ENCODE data around the gene ITGB1BP1.

ITGB1BP1 gene

DNA sequence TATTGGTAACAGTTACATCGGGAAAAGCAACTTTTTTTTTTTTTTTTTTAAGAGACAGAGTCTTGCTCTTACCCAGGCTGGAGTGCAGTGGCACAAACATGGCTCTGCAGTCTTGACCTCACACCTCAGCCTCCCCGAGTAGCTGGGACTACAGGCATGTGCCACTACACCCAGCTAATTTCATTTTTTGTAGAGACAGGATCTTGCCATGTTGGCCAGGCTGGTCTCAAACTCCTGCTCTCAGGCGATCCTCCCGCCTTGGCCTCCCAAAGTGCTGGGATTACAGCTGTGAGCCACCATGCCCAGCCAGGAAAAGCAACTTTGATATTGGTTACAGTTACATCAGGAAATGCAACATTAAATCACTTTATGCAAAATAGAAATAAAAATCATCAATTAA lies 4.6 kb downstream of the ITGB1BP1 start:
- 100% methylated on average over 4 of the region's 4 CpGs for WGBS (ENCODE audit: insufficient coverage)
- ChIA-PET POLR2A (no interaction called here), CTCF (no interaction called here)
- no peaks in the 10 kb centered on the region for H3K9me3 ChIP-seq (ENCODE audit: control extremely low read depth in 1 of 5, control insufficient read depth in 4 of 5, insufficient read depth in 2 of 5, low read depth in 1 of 5, low read length in 4 of 5)
- no peak overlapping the region for H3K4me3 ChIP-seq (ENCODE audit: control insufficient read depth in 1 of 7, extremely low read depth in 1 of 7, insufficient read depth in 4 of 7, low read depth in 2 of 7, low read length in 6 of 7)
- H3K36me3 ChIP-seq (ENCODE audit: control insufficient read depth in 4 of 4, insufficient read depth in 4 of 4, low read length in 3 of 4): peaks cover 2 to 38% (median 17%) of the 10 kb centered on the region in 4 experiments
- no peak for DNase-seq
- no peak overlapping the region for H3K27ac ChIP-seq (ENCODE audit: insufficient read depth in 1 of 2, low read depth in 1 of 2, low read length in 2 of 2, poor library complexity in 1 of 2, severe bottlenecking in 2 of 2)
- peaks cover 3 to 15% (median 11%) of the 10 kb centered on the region in 4 experiments for H3K4me1 ChIP-seq (ENCODE audit: control extremely low read depth in 1 of 4, control insufficient read depth in 4 of 4, insufficient read depth in 4 of 4, low read length in 3 of 4)
- no peaks in the 10 kb centered on the region for H3K27me3 ChIP-seq (replicated peaks in 2 of 5; ENCODE audit: control insufficient read depth in 4 of 5, insufficient read depth in 5 of 5, low read length in 4 of 5)

GRCh38 chr2:9417725-9418124 lies 5.6 kb downstream of the ITGB1BP1 start:
- Histone ChIP-seq H3K36me3 (ENCODE audit: control insufficient read depth in 4 of 4, insufficient read depth in 4 of 4, low read length in 3 of 4) (peaks cover 2 to 42% (median 18%) of the 10 kb centered on the region in 4 experiments), H3K4me3 (ENCODE audit: control insufficient read depth in 1 of 7, extremely low read depth in 1 of 7, insufficient read depth in 4 of 7, low read depth in 2 of 7, low read length in 6 of 7) (no peak overlapping the region), H3K9me3 (ENCODE audit: control extremely low read depth in 1 of 5, control insufficient read depth in 4 of 5, insufficient read depth in 2 of 5, low read depth in 1 of 5, low read length in 4 of 5) (no peaks in the 10 kb centered on the region), H3K27ac (ENCODE audit: insufficient read depth in 1 of 2, low read depth in 1 of 2, low read length in 2 of 2, poor library complexity in 1 of 2, severe bottlenecking in 2 of 2) (no peak overlapping the region), H3K27me3 (replicated peaks in 2 of 5; ENCODE audit: control insufficient read depth in 4 of 5, insufficient read depth in 5 of 5, low read length in 4 of 5) (no peaks in the 10 kb centered on the region), H3K4me1 (ENCODE audit: control extremely low read depth in 1 of 4, control insufficient read depth in 4 of 4, insufficient read depth in 4 of 4, low read length in 3 of 4) (peaks cover 3 to 14% (median 10%) of the 10 kb centered on the region in 4 experiments)
- no peak for DNase-seq
- POLR2A ChIA-PET: no interaction called here
- CTCF ChIA-PET: no interaction called here
- WGBS (ENCODE audit: insufficient coverage): 100% methylated on average over 1 of the region's 3 CpGs

- WGBS (ENCODE audit: insufficient coverage): 89% methylated on average over 7 of the region's 7 CpGs
- Histone ChIP-seq H3K4me1 (ENCODE audit: control extremely low read depth in 1 of 4, control insufficient read depth in 4 of 4, insufficient read depth in 4 of 4, low read length in 3 of 4) (peaks cover under 1 to 6% (median 2%) of the 10 kb centered on the region in 4 experiments), H3K27ac (ENCODE audit: insufficient read depth in 1 of 2, low read depth in 1 of 2, low read length in 2 of 2, poor library complexity in 1 of 2, severe bottlenecking in 2 of 2) (no peak overlapping the region), H3K4me3 (ENCODE audit: control insufficient read depth in 1 of 7, extremely low read depth in 1 of 7, insufficient read depth in 4 of 7, low read depth in 2 of 7, low read length in 6 of 7) (no peak overlapping the region), H3K36me3 (ENCODE audit: control insufficient read depth in 4 of 4, insufficient read depth in 4 of 4, low read length in 3 of 4) (peaks cover 4 to 45% (median 19%) of the 10 kb centered on the region in 4 experiments), H3K9me3 (ENCODE audit: control extremely low read depth in 1 of 5, control insufficient read depth in 4 of 5, insufficient read depth in 2 of 5, low read depth in 1 of 5, low read length in 4 of 5) (no peaks in the 10 kb centered on the region), H3K27me3 (replicated peaks in 2 of 5; ENCODE audit: control insufficient read depth in 4 of 5, insufficient read depth in 5 of 5, low read length in 4 of 5) (no peaks in the 10 kb centered on the region)
- CTCF ChIA-PET: no interaction called here
- no peak for DNase-seq
- POLR2A ChIA-PET: no interaction called here
Observed at GRCh38 chr2:9416962-9417316, 6.4 kb downstream of the ITGB1BP1 start.

DNA sequence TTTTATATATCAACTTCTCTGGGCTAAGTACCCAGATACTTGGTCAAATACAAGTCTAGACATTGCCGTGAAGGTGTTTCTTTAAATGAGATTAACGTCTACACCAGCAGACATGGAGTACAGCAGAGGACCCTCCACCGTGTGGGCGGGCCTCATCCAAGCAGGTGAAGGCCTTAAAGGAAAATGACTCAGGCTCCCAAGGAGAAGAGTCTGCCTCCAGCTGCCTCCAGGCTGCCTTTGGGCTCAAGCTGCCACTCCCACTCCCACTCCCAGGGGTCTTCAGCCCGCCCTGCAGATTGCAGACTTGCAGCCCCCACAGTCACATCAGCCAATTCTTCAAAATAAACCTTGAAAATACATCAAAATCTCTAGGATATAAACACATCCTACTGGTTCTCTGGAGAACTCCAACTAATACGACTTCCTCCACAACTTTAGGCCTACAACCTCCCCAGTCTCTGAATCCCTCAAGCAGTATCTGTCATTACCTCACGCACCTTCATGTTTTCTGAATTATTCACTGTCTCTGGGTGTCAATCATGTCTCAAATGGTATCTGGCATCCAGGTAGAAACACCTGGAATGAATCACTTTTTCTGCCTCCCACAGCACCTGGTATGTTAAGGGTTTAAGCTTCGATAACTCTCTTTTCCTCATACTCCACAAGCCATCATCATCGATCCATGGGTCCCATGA lies 6.9 kb downstream of the ITGB1BP1 start:
- DNase-seq: no peak
- CTCF ChIA-PET: no interaction called here
- Histone ChIP-seq H3K9me3 (ENCODE audit: control extremely low read depth in 1 of 5, control insufficient read depth in 4 of 5, insufficient read depth in 2 of 5, low read depth in 1 of 5, low read length in 4 of 5) (no peaks in the 10 kb centered on the region), H3K4me3 (ENCODE audit: control insufficient read depth in 1 of 7, extremely low read depth in 1 of 7, insufficient read depth in 4 of 7, low read depth in 2 of 7, low read length in 6 of 7) (no peak overlapping the region), H3K4me1 (ENCODE audit: control extremely low read depth in 1 of 4, control insufficient read depth in 4 of 4, insufficient read depth in 4 of 4, low read length in 3 of 4) (peaks cover 0 to 2% (median 0%) of the 10 kb centered on the region in 4 experiments), H3K36me3 (ENCODE audit: control insufficient read depth in 4 of 4, insufficient read depth in 4 of 4, low read length in 3 of 4) (peaks cover 4 to 46% (median 20%) of the 10 kb centered on the region in 4 experiments), H3K27me3 (replicated peaks in 2 of 5; ENCODE audit: control insufficient read depth in 4 of 5, insufficient read depth in 5 of 5, low read length in 4 of 5) (no peaks in the 10 kb centered on the region), H3K27ac (ENCODE audit: insufficient read depth in 1 of 2, low read depth in 1 of 2, low read length in 2 of 2, poor library complexity in 1 of 2, severe bottlenecking in 2 of 2) (no peak overlapping the region)
- POLR2A ChIA-PET: no interaction called here
- WGBS (ENCODE audit: insufficient coverage): 98% methylated on average over 9 of the region's 9 CpGs

DNA sequence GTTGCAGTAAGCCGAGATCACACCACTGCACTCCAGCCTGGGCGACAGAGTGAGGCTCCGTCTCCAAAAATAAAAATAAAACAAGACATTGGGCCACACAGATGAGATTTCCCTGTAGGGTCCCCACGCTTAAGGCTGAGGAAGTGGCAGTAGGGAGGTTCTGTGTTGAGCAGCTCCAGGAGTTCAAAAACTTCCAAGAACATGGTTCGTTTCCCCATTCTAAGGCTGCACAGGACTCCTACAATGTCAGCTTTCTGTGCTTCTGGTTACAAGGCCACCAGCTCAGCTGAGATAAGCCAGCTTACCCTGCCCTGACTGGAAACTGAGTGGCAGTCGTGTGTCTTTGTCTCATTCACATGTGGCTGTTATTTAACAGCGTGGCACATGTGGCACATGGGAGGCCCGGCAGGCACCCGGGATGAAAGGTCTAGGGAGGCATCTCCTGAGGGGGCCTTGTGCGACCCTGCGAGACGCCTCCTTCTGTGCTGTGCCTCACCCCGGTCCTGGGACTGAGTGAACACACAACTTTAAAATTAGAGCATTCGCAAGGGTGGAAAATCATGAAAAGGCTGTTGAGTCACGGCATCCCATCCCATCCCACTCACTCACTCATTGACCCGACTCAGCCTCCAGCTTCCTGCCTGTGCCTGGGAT lies 7.7 kb downstream of the ITGB1BP1 start:
- no peak for DNase-seq
- no peaks in the 10 kb centered on the region for H3K4me1 ChIP-seq (ENCODE audit: control extremely low read depth in 1 of 4, control insufficient read depth in 4 of 4, insufficient read depth in 4 of 4, low read length in 3 of 4)
- peaks cover 4 to 53% (median 21%) of the 10 kb centered on the region in 4 experiments for H3K36me3 ChIP-seq (ENCODE audit: control insufficient read depth in 4 of 4, insufficient read depth in 4 of 4, low read length in 3 of 4)
- H3K27me3 ChIP-seq (replicated peaks in 2 of 5; ENCODE audit: control insufficient read depth in 4 of 5, insufficient read depth in 5 of 5, low read length in 4 of 5): no peaks in the 10 kb centered on the region
- ChIA-PET CTCF (no interaction called here), POLR2A (interaction anchor here (0.6 kb wide), 1 partner anchor 139 kb away, joined by 3 read pairs; no protein-coding TSS in a partner anchor)
- H3K27ac ChIP-seq (ENCODE audit: insufficient read depth in 1 of 2, low read depth in 1 of 2, low read length in 2 of 2, poor library complexity in 1 of 2, severe bottlenecking in 2 of 2): no peak overlapping the region
- H3K4me3 ChIP-seq (ENCODE audit: control insufficient read depth in 1 of 7, extremely low read depth in 1 of 7, insufficient read depth in 4 of 7, low read depth in 2 of 7, low read length in 6 of 7): no peak overlapping the region
- H3K9me3 ChIP-seq (ENCODE audit: control extremely low read depth in 1 of 5, control insufficient read depth in 4 of 5, insufficient read depth in 2 of 5, low read depth in 1 of 5, low read length in 4 of 5): no peaks in the 10 kb centered on the region
- over 99% methylated on average over 12 of the region's 16 CpGs for WGBS (ENCODE audit: insufficient coverage)

DNA sequence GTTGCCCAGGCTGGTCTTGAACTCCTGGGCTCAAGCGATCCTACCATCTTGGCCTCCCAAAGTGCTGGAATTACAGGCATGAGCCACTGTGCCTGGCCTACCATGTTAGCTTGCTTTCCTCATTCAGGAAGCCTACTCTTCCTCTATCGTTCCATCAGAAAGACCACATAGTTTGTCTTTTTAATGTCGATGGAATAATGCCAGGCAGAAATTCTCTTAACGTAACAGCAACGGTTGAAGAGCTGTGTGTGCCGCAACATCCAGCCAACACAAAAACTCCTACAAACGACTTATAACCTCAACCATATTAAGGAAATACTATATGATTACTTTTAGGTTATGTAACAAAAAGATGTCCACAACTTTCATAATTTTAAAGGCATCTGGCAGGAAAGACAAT lies 10.5 kb downstream of the ITGB1BP1 start:
- CTCF ChIA-PET: no interaction called here
- WGBS (ENCODE audit: insufficient coverage): 90% methylated on average over 2 of the region's 7 CpGs
- DNase-seq: no peak
- Histone ChIP-seq H3K9me3 (ENCODE audit: control extremely low read depth in 1 of 5, control insufficient read depth in 4 of 5, insufficient read depth in 2 of 5, low read depth in 1 of 5, low read length in 4 of 5) (no peaks in the 10 kb centered on the region), H3K36me3 (ENCODE audit: control insufficient read depth in 4 of 4, insufficient read depth in 4 of 4, low read length in 3 of 4) (peaks cover 4 to 58% (median 31%) of the 10 kb centered on the region in 4 experiments), H3K27ac (ENCODE audit: insufficient read depth in 1 of 2, low read depth in 1 of 2, low read length in 2 of 2, poor library complexity in 1 of 2, severe bottlenecking in 2 of 2) (no peak overlapping the region), H3K4me1 (ENCODE audit: control extremely low read depth in 1 of 4, control insufficient read depth in 4 of 4, insufficient read depth in 4 of 4, low read length in 3 of 4) (no peaks in the 10 kb centered on the region), H3K4me3 (ENCODE audit: control insufficient read depth in 1 of 7, extremely low read depth in 1 of 7, insufficient read depth in 4 of 7, low read depth in 2 of 7, low read length in 6 of 7) (no peak overlapping the region), H3K27me3 (replicated peaks in 2 of 5; ENCODE audit: control insufficient read depth in 4 of 5, insufficient read depth in 5 of 5, low read length in 4 of 5) (no peaks in the 10 kb centered on the region)
- POLR2A ChIA-PET: no interaction called here

GRCh38 chr2:9410108-9410507 lies 13.2 kb downstream of the ITGB1BP1 start:
- ChIA-PET CTCF (no interaction called here), POLR2A (no interaction called here)
- Histone ChIP-seq H3K4me1 (ENCODE audit: control extremely low read depth in 1 of 4, control insufficient read depth in 4 of 4, insufficient read depth in 4 of 4, low read length in 3 of 4) (no peaks in the 10 kb centered on the region), H3K27me3 (replicated peaks in 2 of 5; ENCODE audit: control insufficient read depth in 4 of 5, insufficient read depth in 5 of 5, low read length in 4 of 5) (no peaks in the 10 kb centered on the region), H3K36me3 (ENCODE audit: control insufficient read depth in 4 of 4, insufficient read depth in 4 of 4, low read length in 3 of 4) (peaks cover 5 to 54% (median 31%) of the 10 kb centered on the region in 4 experiments), H3K27ac (ENCODE audit: insufficient read depth in 1 of 2, low read depth in 1 of 2, low read length in 2 of 2, poor library complexity in 1 of 2, severe bottlenecking in 2 of 2) (no peak overlapping the region), H3K9me3 (ENCODE audit: control extremely low read depth in 1 of 5, control insufficient read depth in 4 of 5, insufficient read depth in 2 of 5, low read depth in 1 of 5, low read length in 4 of 5) (no peaks in the 10 kb centered on the region), H3K4me3 (ENCODE audit: control insufficient read depth in 1 of 7, extremely low read depth in 1 of 7, insufficient read depth in 4 of 7, low read depth in 2 of 7, low read length in 6 of 7) (no peak overlapping the region)
- 95% methylated on average over 3 of the region's 3 CpGs for WGBS (ENCODE audit: insufficient coverage)
- DNase-seq: no peak
